Fibroblast of skin of left quadriceps (primary cell): ENCODE measurements around the gene RPL27.
"Not testable (repeated sequence)": the region's sequence is repeated elsewhere in the genome, so short reads cannot be mapped to it uniquely, and the experiment has no call there.

Experiments
- DNase-seq, 2 experiments: peaks; one replicate each; pipeline ENCODE4 v3.0.0-alpha.2; 2013; ENCODE audit warnings: low read depth in 2 of 2

Gene RPL27

DNA sequence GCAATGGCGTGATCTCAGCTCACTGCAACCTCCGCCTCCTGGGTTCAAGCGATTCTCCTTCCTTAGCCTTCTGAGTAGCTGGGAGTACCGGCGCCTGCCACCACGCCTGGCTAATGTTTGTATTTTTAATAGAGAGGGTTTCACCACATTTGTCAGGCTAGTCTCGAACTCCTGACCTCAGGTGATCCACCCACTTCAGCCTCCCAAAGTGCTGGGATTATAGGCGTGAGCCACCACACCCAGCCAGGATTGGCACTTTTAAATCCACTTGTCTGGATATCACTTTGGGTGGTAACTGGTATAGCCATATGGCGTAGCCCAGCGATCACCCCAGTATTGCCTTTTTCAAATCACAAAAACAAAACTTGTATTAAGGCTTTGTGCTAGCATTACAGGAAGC is 4.3 kb upstream of the RPL27 start:
- not testable (repeated sequence) for DNase-seq

DNA sequence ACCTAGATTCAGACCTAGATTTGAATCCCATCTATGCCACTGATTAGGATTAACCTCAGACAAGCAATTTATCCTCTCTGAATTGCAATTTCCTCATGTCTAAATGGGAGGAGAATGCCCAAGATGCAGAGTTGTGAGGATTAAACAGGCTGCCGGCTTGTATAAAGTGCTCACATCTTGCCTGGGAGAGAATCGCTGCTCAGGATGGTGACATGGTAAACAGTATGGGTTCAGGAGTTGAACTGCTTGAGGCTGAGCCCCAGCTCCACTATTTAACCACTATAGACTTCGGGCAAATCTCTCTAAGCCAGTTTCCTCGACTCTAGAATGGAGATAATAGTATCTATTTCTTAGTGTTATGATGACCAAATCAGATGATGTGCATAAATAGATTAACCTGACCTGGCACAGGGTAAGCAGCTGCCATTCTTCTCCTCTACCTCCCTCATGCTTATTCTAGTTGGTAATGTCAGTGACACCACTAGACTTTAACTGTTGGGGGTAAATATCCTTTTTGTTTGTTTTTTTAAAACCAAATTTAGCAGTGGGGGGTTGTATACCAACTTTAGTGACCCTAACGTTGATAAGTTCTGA is 732 bp upstream of the RPL27 start:
- DNase-seq = no peak

DNA sequence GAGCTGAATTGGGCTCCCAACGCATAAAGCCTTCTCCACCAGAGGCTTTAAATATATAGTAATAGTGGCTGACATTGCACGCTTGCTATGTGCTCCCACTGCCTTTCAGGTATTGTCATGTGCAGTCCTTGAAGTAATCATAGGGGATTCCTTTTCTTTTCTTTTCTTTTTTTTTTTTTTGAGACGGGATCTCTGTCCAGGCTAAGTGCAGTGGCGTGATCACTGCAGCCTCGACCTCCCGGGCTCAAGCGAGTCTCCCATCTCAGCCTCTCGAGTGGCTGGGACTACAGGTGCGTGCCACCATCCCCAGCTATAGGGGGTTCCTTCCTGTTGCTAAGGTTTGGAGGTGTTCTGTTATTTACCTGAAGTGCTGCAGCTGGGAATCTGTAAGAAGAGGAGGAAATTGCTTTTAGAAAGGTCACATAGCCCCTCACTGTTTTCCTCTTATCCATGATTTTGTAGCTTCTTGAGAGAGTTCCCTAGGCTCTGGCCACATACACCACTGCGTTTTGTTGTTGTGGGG is 845 bp downstream of the RPL27 start:
- DNase-seq = no peak

DNA sequence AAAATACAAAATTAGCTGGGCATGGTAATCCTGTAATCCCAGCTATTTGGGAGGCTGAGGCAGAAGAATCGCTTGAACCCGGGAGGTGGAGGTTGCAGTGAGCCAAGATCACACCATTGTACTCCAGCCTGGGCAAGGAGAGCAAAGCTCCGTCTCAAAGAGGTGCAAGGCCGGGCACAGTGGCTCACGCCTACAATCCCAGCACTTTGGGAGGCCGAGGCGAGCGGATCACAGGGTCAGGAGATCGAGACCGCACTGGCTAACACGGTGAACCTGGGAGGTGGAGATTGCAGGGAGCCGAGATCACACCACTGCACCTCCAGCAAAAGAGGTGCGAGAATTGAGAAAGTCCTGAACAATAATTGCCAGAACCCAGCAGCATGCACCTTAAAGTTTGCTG is 2.7 kb downstream of the RPL27 start:
- DNase-seq = not testable (repeated sequence)

DNA sequence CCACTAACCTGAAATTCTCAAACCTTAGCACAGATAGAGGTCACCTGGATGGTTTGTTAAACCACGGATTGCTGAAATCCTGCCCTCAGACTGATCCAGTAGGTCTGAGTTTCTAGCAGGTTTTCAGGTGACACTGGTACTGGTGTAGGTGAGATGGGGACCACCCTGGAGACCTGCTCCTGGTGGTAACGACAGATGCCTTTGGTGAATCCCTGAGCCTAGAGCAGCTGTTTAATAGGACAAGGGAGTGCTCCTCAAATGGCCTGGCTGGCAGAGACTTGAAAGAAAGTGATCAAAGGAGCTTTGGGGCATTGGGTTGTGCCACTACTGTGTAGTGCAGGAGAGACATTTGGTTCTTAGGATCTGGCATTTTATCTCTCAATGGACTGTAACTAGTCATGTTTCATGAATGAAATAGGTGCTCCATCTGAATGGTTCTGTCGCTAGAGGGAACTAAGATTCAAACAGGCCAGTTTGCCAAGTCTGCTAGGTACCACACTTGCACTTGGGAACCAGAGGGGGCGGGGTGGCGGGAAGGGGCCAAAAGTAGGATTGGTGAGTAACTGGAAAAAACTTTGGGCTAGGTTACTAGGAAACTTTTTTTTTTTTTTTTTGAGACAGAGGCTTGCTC is 5.4 kb downstream of the RPL27 start:
- DNase-seq = no peak

DNA sequence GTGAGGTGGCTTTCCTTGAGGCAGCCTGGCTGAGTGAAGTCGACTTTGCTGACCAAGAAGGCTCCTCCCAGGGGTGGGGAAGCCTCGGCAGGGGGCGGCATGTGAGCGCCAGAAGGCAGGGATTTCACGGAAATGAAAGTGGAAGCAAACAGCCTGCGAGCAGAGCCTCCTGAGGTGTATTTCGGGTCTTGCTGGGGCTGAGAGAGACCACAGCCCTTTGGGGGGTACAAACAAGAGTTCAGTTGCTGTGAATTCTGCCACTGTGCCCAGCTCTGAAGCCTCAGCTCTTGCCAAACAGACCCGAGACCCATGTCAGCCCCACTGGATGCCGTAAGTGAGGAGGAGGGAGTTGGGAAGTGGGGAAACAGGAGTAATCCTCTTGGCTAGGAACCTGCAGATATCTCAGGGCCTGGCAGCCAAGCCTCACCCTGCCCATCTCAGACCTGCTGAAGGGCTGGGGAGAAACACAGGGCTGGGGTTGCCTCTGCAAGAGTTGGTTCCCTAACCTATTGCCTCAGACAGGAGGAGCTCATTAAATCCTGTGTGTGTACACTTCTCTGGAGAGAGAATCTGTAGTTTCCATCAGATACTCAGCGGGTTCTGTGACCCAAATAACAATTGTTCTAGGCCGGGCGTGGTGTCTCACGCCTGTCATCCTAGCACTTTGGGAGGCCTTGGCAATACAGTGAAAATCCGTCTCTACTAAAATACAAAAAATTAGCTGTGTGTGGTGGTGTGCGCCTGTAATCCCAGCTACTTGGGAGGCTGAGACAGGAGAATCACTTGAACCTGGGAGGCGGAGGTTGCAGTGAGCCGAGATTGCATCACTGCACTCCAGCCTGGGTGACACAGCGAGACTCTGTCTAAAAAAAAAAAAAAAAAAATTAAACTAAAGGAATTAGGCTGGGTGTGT is 8.7 kb downstream of the RPL27 start, which contains the start of gene IFI35:
TSS of gene IFI35 (plus strand) at position 146 of the 913 bp plus-strand sequence. CDS start at position 310, 164 bp downstream.
- DNase-seq = peak; percentile 53 to 54

DNA sequence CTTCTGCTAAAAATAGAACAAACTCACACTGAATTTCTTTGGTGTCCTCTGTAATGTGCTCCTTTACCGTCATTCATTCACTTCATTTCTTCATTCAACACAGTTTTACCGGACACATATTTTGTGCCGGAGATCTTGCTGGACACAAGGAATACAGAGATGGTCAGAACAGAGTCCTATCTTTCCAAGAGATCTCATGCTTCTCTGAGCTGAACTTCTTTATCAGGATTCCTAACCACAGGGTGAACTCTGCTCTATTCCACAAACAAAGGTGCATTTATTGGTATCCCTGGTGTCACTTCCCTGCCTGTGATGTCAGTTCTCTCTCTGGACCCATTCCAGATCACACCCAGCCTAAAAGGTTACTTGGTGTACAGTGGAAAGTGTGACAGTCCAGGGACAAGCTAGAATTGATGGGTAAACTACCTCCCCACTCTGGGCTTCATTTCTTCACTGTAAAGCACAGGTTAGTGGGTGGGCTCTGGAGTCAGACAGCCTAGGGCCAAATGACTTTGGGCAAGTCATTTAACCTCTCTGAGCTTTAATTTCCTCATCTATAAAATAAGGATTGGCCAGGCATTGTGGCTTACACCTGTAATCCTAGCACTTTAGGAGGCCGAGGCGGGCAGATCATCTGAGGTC is 12.6 kb downstream of the RPL27 start:
- DNase-seq = no peak

DNA sequence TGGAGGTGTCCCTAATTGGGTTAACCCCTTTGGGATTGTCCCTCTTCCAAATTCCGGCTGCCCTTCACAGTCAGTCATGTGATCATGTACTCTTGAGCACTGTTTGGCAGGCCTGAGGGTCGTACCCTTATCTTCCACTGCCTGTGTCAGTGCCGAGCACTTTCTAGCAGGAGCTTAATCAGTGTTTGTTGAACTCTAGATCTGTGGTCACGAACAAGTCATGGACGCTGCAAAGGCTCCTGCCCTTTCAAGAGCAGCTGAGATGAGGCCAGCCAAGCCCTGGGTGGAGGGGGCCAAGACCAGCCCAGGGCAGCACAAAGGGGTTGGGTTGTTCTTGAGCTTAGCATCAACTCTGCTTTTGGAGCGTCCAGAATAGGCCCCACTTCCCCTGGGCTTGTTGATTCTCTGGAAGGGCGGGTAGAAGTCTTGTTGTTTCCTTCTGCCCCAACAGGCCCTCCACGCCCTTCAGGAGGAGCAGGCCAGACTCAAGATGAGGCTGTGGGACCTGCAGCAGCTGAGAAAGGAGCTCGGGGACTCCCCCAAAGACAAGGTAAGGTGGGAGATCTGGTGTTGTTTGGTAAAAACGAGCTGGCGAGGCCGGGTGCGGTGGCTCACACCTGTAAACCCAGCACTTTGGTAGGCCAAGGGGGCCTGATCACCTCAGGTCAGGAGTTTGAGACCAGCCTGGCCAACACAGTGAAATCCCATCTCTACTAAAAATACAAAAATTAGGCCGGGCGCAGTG is 13.7 kb downstream of the RPL27 start:
- no peak for DNase-seq

DNA sequence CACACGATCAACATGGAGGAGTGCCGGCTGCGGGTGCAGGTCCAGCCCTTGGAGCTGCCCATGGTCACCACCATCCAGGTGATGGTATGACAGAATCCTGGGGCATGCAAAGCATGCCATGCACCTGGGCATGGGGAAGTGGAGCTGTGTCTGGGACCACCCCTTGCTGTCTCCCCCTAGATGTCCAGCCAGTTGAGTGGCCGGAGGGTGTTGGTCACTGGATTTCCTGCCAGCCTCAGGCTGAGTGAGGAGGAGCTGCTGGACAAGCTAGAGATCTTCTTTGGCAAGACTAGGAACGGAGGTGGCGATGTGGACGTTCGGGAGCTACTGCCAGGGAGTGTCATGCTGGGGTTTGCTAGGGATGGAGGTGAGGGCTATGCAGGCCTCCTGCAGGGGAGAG is 15.1 kb downstream of the RPL27 start:
- no peak for DNase-seq

DNA sequence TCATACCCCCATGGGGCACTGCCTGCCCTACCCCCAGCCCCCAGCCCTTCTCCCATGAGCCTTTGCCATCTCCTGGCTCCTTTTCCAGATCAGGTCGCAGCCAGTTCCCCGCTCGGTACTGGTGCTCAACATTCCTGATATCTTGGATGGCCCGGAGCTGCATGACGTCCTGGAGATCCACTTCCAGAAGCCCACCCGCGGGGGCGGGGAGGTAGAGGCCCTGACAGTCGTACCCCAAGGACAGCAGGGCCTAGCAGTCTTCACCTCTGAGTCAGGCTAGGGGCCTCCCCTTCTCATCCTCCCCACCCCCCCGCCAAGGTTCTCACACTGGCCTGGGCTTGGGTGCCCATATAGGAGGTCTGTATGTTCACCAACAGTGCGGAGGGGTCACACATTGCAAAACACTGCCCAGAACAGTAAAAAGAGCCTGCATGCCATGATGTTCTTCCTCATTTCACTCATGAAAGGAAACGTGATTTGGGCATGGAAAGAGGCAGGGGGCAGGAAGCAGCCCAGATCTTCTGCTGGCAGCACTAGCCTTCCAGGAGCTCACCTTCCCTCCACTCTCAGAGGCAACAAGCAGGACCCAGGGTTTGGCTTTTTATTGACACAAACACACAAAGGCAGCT is 15.9 kb downstream of the RPL27 start:
- no peak for DNase-seq

DNA sequence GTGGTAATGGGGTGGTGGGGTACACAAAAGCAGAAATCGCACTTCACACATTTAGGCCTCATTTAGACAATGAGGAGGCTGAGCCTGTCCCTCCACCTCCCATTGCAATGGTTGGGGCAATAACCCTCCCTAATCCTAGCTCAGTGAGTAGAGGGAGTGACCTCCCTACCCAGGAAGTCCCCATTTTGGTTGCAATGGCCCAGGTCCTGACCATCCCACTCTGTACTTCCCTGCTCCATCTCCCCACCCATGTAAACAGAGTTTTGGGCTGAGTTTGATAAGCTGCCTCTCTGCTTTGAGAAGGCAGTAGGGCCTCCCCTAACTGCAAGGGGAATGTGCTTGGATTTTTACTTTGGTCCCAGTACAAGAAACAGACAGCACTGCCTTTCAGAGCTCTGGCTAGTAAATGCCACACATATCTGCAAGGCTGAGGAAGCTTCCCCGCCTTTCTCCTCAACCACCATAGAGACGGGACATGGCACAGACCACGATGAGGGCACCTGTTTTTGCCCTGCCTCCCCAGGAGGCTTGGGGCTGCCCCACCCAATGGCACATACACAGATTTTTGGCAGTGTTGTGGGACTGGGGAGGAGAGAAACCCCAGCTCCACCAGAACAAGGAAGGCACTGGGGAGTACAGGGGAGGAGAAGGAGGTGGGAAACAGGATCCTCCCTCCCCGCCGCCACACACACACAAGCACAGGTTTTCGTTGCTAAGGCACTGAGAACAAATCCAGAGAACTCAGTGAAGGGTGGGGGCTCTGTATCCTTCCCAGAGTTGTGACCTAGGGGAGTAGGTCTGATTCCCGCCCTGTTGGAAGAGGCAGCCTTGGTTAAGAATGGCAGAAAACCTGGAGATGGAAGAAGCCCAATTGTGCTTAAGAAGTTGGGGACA is 16.7 kb downstream of the RPL27 start:
- no peak for DNase-seq

DNA sequence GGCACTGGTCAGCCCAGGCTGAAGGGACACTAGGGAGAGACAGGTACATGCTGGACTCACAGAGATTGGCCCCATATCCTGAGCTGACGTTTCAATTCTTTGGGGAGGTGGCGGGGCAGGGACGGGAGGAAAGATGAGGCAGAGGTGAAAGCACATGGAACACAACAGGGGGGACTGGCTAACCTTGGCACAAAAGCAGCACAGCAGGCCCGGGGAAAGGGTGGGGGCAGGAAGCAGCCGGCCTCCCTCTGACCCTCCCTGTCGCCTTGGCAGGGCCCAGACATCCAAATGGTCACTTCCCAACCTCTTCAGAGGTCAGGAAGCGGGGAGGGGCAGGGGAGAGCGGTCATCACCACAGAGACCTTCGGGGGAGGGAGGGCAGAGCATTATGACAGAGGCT is 17.4 kb downstream of the RPL27 start:
- no peak for DNase-seq

DNA sequence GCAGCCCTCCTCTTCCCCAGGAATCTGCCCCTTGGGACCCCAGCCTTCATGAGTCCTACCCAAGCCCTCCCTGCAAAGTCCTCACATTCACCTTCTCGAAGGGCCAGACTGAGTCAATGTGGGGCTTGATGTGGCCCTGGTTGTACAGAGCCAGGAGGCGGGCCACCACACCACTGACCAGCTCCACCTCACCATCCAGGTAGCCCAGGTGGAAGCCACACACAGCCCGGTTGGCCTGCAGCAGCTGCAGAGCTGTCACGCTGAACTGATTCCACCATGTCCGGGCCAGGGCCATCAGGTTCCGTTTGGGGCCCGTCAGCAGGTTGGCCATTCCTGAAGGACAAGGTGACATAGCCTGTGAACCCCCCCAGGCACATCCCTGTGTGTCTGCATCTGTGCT is 18.0 kb downstream of the RPL27 start:
- no peak for DNase-seq

DNA sequence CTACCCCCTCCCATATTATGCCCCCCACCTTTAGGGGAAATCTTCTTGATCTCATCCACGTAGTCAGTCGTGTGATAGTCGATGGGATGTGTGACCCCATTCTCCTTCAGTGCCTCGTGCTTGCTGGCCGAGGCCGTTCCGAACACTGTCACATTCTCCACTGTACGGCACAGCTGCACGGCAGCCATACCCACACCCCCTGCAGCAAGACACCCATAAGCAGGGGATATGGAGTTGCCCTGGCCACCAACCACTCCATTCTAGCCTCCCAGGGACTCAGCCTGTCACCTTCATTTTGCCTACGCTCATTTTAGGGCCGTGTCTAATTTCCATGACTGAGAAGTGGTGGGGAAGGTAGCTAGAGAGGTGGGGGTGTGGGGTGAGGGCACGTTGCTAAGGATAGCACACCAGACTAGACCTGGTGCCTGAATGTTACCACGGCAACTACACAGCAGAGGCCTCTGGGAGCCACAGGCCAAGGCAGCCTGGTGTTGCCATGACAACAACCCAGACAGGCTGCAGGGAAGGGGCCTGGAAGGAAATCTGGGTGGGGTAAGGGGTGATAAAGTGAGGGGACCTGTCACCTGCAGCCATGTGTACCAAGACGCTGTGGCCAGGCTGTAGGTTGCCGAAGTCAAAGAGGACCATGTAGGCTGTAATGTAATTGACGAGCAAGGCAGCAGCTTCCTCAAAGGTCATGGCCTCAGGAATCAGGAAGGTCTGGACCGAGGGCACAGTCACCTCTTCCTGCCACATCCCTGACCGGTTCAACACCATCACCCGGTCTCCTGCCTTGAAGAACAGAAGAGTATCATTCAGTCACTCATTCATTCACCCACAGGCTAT is 20.0 kb downstream of the RPL27 start:
- no peak for DNase-seq

DNA sequence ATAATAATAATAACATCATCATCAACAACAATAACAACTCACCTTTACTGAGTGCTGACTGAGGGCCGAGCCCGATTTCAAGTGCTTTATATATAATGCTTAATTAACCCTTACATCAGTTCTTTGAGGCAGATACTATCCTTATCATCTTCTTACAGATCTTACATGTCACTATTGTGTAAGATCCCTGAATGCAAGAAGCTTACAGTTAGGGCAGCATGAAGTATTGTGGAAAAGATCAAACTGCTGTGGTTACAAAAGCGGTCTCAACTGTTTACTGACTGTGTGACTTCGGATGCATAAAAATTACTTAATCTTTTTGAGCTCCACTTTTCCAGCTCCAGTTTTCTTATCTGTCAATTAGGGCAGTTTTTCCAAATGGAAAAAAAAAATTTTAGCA is 20.7 kb downstream of the RPL27 start:
- DNase-seq = no peak

DNA sequence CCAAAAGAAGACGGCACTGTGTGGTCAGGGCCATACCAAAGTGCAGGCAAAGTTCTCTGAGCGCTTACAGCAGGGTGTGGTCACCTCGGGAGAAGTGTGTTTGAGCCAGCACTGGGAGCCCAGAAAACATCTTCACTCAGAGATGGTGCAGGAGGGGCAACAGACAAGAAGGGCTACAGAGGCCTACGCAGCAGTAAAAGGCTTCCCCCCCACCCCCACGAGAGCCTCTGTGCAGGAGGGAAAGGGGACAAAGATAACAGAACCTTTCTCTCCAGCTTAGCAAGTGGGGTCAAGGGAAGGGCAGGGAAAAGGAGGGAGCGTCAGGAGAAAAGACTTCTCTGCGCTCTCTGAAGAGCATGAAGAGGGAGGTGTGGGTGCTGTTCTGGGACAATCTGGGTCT is 21.2 kb downstream of the RPL27 start:
- no peak for DNase-seq

DNA sequence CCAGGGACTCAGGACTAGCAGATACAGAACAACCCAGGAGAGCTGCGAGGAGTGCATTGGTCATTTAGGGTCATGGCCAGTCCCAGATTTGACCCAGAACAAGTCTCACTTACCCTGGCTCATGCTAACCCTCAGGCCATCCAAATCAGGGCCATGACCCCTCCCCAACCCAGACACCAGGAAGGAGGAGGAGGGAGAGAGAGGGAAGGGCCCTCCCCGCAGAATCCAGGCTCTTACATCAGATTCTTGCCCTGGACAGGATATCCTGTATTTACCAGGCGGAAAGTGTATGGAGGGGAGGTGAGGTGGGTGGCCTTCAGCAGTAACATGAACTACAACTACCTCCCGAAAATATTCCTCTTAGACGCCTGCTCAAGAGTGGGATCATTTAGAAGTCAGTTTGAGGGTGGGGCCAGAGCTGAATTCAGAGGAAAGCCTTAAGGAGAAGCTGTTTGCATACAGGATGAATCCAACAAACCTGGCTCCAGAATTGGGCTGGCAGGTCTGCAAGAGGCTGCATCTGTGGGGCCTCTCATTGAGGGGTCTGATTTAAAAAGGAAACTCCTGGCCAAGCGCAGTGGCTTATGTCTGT is 21.9 kb downstream of the RPL27 start:
- no peak for DNase-seq
